PC-9 (cell line): ENCODE data around the gene TMEM235. TPM values are rescaled to one million over a fixed set of nuclear protein-coding genes. Genes with fewer than 3 reads are reported as not detected.

Source experiments
- BruUV-seq: library from RNA; stranded (reverse); fragments of 400-500 nt; replicated peaks from 2 replicates; lab custom pipeline; 2021; lab: Mats Ljungman, UMichigan
- CTCF ChIA-PET: fragments of 300-600 bp; sonication (Branson Sonifier 250); formaldehyde crosslinking; loops from one replicate; lab custom pipeline; 2022; ENCODE audit warnings: antibody characterized with exemption; lab: Charles Lee
- POLR2A ChIA-PET: fragments of 300-600 bp; sonication (Branson Sonifier 250); formaldehyde crosslinking; loops from one replicate; lab custom pipeline; 2022; ENCODE audit warnings: antibody characterized with exemption; ENCODE audit not compliant: unreplicated experiment; lab: Charles Lee
- DNase-seq, 2 experiments: peaks; one replicate each; pipeline versions ENCODE4 v3.0.0 to v3.0.0-alpha.2; 2015 to 2022; ENCODE audit warnings: mixed read lengths in 1 of 2
- H2AFZ ChIP-seq: fragments of 200-600 bp; sonication (generic); 2 replicates; pipeline ENCODE4 v1.8.1; 2017; ENCODE audit warnings: antibody characterized with exemption
- H3F3A ChIP-seq: fragments of 200-600 bp; sonication (generic); 2 replicates; pipeline ENCODE4 v1.8.1; 2017; ENCODE audit warnings: antibody characterized with exemption, mild to moderate bottlenecking, low read depth; ENCODE audit not compliant: insufficient read depth
- H3K27ac ChIP-seq: fragments of 200-600 bp; sonication (generic); 2 replicates; pipeline ENCODE4 v1.6.1; 2016; ENCODE audit warnings: mixed run types
- H3K27me3 ChIP-seq: fragments of 200-600 bp; sonication (generic); 2 replicates; pipeline ENCODE4 v1.6.1; 2016; ENCODE audit warnings: low read depth, mixed run types; ENCODE audit not compliant: insufficient read depth
- H3K36me3 ChIP-seq: fragments of 200-600 bp; sonication (generic); 2 replicates; pipeline ENCODE4 v1.6.1; 2016; ENCODE audit warnings: low read depth, mixed run types
- H3K4me1 ChIP-seq: fragments of 200-600 bp; sonication (generic); replicated peaks from 2 replicates; pipeline ENCODE4 v1.6.1; 2016; ENCODE audit warnings: mixed run types; ENCODE audit not compliant: insufficient read depth
- H3K4me2 ChIP-seq: fragments of 200-600 bp; sonication (generic); 2 replicates; pipeline ENCODE4 v1.6.1; 2017; ENCODE audit warnings: mixed run types
- H3K4me3 ChIP-seq: fragments of 200-600 bp; sonication (generic); 2 replicates; pipeline ENCODE4 v1.6.1; 2016; ENCODE audit warnings: mixed run types
- H3K79me2 ChIP-seq: fragments of 200-600 bp; sonication (generic); 2 replicates; pipeline ENCODE4 v1.6.1; 2017; ENCODE audit warnings: low read depth, mixed run types
- H3K9me2 ChIP-seq: fragments of 200-600 bp; sonication (generic); 2 replicates; pipeline ENCODE4 v1.8.1; 2017; ENCODE audit warnings: mild to moderate bottlenecking; ENCODE audit not compliant: insufficient read depth
- H3K9me3 ChIP-seq: fragments of 200-600 bp; sonication (generic); 2 replicates; pipeline ENCODE4 v1.8.1; 2016; ENCODE audit warnings: low read depth; ENCODE audit not compliant: insufficient read depth
- H4K20me1 ChIP-seq: fragments of 200-600 bp; sonication (generic); 2 replicates; pipeline ENCODE4 v1.8.1; 2017; ENCODE audit not compliant: insufficient read depth
- EZH2 ChIP-seq: fragments of 200-600 bp; sonication (generic); IDR thresholded peaks from 2 replicates; pipeline ENCODE4 v1.8.0; 2017; ENCODE audit warnings: antibody characterized with exemption, low read depth
- intact Hi-C: fragments of 100-400 bp; cut with micrococcal nuclease; formaldehyde crosslinking; loops from one replicate; pipeline ENCODE4 v1.10.0; 2022; ENCODE audit not compliant: unreplicated experiment
- total RNA-seq: library from RNA; stranded (reverse); gene quantifications from 2 replicates; pipeline ENCODE4 v1.2.3, GENCODE V29; 2021
- TF ChIP-seq, protein P1 (sequence below): fragments of 200-600 bp; sonication (generic); conservative IDR thresholded peaks from 2 replicates; pipeline ENCODE4 v1.6.1; 2017; ENCODE audit warnings: mixed run types, antibody characterized with exemption, mild to moderate bottlenecking, moderate library complexity

TMEM235 gene
- total RNA-seq, 1 experiment from 2014 or later: not detected

DNA sequence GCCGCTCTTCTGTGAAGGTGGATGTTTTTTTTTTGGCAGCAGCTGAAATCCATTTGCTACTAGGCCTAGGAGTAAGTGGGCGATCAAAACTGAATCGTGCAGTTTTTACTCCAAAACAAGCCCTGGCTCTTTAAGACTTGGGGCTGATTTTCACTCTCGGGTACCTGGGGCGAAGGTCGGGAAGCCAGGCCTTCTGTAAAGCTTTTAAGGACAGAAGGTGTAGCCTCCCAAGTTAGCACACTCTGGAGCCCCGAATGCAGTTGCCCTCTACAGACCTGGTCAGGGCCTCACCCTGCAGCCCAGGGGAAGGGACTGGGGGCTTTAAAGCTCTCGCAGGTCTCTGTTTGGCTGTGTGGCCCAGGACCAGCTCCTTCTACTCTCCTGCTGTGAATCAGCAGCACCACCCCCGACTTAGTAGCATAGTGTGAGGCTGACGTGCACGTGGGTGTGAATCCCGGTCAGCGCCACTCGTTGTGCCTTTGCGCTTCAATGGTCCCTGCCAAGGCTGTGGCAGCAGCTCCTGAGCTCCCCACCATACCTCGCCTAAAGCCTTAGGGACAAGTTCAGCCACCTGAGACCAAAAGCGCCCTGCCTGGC lies 49.9 kb downstream of the TMEM235 start:
- H3K9me3 ChIP-seq: no peaks in the 10 kb centered on the region
- H3K4me3 ChIP-seq: no peak overlapping the region
- TF ChIP-seq EZH2: no peak
- TF ChIP-seq, protein P1, sequence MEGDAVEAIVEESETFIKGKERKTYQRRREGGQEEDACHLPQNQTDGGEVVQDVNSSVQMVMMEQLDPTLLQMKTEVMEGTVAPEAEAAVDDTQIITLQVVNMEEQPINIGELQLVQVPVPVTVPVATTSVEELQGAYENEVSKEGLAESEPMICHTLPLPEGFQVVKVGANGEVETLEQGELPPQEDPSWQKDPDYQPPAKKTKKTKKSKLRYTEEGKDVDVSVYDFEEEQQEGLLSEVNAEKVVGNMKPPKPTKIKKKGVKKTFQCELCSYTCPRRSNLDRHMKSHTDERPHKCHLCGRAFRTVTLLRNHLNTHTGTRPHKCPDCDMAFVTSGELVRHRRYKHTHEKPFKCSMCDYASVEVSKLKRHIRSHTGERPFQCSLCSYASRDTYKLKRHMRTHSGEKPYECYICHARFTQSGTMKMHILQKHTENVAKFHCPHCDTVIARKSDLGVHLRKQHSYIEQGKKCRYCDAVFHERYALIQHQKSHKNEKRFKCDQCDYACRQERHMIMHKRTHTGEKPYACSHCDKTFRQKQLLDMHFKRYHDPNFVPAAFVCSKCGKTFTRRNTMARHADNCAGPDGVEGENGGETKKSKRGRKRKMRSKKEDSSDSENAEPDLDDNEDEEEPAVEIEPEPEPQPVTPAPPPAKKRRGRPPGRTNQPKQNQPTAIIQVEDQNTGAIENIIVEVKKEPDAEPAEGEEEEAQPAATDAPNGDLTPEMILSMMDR: no peak
- ChIA-PET CTCF (interaction anchor here (0.5 kb wide), 1 partner anchor 57 kb away, joined by 4 read pairs; no protein-coding TSS in a partner anchor), POLR2A (no interaction called here)
- DNase-seq: no peak
- H3K27ac ChIP-seq: no peak overlapping the region
- no peaks in the 10 kb centered on the region for H3K9me2 ChIP-seq
- BruUV-seq: no TSS peak
- no peaks in the 10 kb centered on the region for H3F3A ChIP-seq
- intact Hi-C loops: no loop called here
- H3K79me2 ChIP-seq: no peaks in the 10 kb centered on the region
- H4K20me1 ChIP-seq: no peaks in the 10 kb centered on the region
- no peak overlapping the region for H3K4me2 ChIP-seq
- no peaks in the 10 kb centered on the region for H3K36me3 ChIP-seq
- H2AFZ ChIP-seq: no peak overlapping the region
- H3K4me1 ChIP-seq: no peaks in the 10 kb centered on the region
- H3K27me3 ChIP-seq: no peaks in the 10 kb centered on the region

DNA sequence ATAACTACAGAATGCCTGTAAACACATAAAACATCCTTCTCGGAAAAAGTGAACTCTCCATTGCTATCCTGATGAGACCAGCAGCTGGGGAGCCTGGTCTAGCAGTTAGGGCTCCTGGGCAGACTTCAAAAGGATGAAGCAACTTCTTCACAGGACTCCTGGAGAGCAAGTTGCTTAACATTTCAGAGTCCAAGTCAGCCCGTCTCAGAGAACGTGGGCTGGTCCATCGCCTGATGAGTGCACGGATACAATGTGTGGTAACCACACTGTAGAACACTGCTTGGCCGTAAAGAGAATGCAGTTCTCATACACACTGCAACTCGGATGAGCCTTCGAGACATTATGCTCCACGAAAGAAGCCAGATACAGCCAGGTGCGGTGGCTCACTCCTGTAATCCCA lies 52.7 kb downstream of the TMEM235 start:
- Histone ChIP-seq H3K4me2 (no peak overlapping the region), H3K27ac (no peak overlapping the region), H3K9me3 (no peaks in the 10 kb centered on the region), H4K20me1 (no peaks in the 10 kb centered on the region), H3K9me2 (no peaks in the 10 kb centered on the region), H3K4me1 (no peaks in the 10 kb centered on the region), H3K4me3 (no peak overlapping the region), H3K36me3 (no peaks in the 10 kb centered on the region), H3F3A (no peaks in the 10 kb centered on the region), H3K79me2 (no peaks in the 10 kb centered on the region), H3K27me3 (no peaks in the 10 kb centered on the region), H2AFZ (no peak overlapping the region)
- POLR2A ChIA-PET: no interaction called here
- no TSS peak for BruUV-seq
- intact Hi-C loops: no loop called here
- TF ChIP-seq, protein P1: no peak
- TF ChIP-seq EZH2: no peak
- CTCF ChIA-PET: interaction anchor here (1.2 kb wide), 1 partner anchor 77 kb away, joined by 3 read pairs; no protein-coding TSS in a partner anchor
- no peak for DNase-seq

DNA sequence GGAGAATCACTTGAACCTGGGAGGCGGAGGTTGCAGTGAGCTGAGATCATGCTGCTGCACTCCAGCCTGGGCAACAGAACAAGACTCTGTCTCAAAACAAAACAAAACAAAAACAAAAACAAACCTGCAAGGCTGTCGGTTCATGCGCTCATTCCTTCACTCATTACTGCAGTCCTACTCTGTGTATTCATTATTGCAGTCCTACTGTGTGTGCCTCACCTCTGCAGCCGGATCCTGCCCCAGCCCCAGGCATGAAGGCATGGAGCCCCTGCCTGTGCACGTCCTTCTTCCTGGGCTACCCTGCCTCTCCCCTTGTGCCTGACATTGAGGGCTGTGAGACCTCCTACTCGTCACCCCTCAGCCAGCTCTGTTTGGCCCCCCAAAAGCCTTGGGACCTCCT lies 57.6 kb downstream of the TMEM235 start:
- Histone ChIP-seq H3K27me3 (no peaks in the 10 kb centered on the region), H3K36me3 (no peaks in the 10 kb centered on the region), H3K9me3 (no peaks in the 10 kb centered on the region), H3K9me2 (no peaks in the 10 kb centered on the region), H3K79me2 (no peaks in the 10 kb centered on the region), H3K4me2 (no peak overlapping the region), H3F3A (no peaks in the 10 kb centered on the region), H3K4me3 (no peak overlapping the region), H4K20me1 (no peaks in the 10 kb centered on the region), H3K4me1 (peaks cover 2% of the 10 kb centered on the region; the same call in 1 of the 2 replicates), H2AFZ (no peak overlapping the region), H3K27ac (no peak overlapping the region)
- TF ChIP-seq, protein P1: no peak
- TF ChIP-seq EZH2: no peak
- intact Hi-C loops: loop anchor here (1.0 to 5.0 kb wide), 2 partner anchors 71 to 133 kb away; partner anchors contain the start of gene SOCS3
- ChIA-PET POLR2A (interaction anchor here (0.6 kb wide), 1 partner anchor 26 kb away, joined by 3 read pairs; no protein-coding TSS in a partner anchor), CTCF (no interaction called here)
- DNase-seq: no peak
- no TSS peak for BruUV-seq
